ENCODE results near the gene CLEC2B.

GRCh38 chr12:9911708-9912107 lies 42.6 kb upstream of the CLEC2B start:
- TF ChIP-seq POLR2A (IDR thresholded peaks at IDR 0.05) = no peak
- TF ChIP-seq CTCF (IDR thresholded peaks at IDR 0.05) = no peak
- no peak for TF ChIP-seq EP300 (IDR thresholded peaks at IDR 0.05)
